HPDE6-E6E7 (cell line): ENCODE data around the gene ABAT.
A peak's percentile ranks its signal among the peaks of the same experiment; 100 is the strongest.
"Not testable (repeated sequence)": the region's sequence is repeated elsewhere in the genome, so short reads cannot be mapped to it uniquely, and the experiment has no call there.

ENCODE experiments used
- DNase-seq: peaks from one replicate; pipeline ENCODE4 v3.0.0; 2011; ENCODE audit warnings: missing footprints; ENCODE audit errors: extremely low spot score

Gene ABAT

GRCh38 chr16:8785408-8785807, 111.0 kb downstream of the ABAT start:
- no peak for DNase-seq

- DNase-seq, result not testable (repeated sequence)
Observed at GRCh38 chr16:8786316-8786715, 111.9 kb downstream of the ABAT start.

GRCh38 chr16:8788578-8789172, 114.3 kb downstream of the ABAT start:
- DNase-seq, result no peak

GRCh38 chr16:8795091-8795490, 120.7 kb downstream of the ABAT start:
- no peak for DNase-seq

- DNase-seq, result no peak
Observed at GRCh38 chr16:8795818-8796217, 121.4 kb downstream of the ABAT start.

- no peak for DNase-seq
Observed at GRCh38 chr16:8796469-8797363, 122.3 kb downstream of the ABAT start.

GRCh38 chr16:8797364-8798173, 123.2 kb downstream of the ABAT start, which contains the start of the genes PMM2 and TMEM186:
Gene PMM2, plus strand, starts transcription at chr16:8797839. Its CDS starts 44 bp downstream, at chr16:8797883.
Gene TMEM186, minus strand, starts transcription at chr16:8797639. Its CDS starts 25 bp downstream, at chr16:8797614.
- peak; percentile 99 for DNase-seq

- no peak for DNase-seq
Observed at GRCh38 chr16:8798174-8798527, 123.7 kb downstream of the ABAT start.

- DNase-seq, result no peak
Observed at GRCh38 chr16:8798535-8799157, 124.2 kb downstream of the ABAT start.

- no peak for DNase-seq
Observed at GRCh38 chr16:8801701-8802100, 127.3 kb downstream of the ABAT start.

GRCh38 chr16:8803733-8804132, 129.3 kb downstream of the ABAT start:
- not testable (repeated sequence) for DNase-seq

GRCh38 chr16:8804313-8804712, 129.9 kb downstream of the ABAT start:
- DNase-seq, result no peak

GRCh38 chr16:8806272-8806983, 132.0 kb downstream of the ABAT start:
- DNase-seq, result no peak

GRCh38 chr16:8807189-8807588, 132.8 kb downstream of the ABAT start:
- no peak for DNase-seq

- DNase-seq, result no peak
Observed at GRCh38 chr16:8808009-8808408, 133.6 kb downstream of the ABAT start.

- DNase-seq, result no peak
Observed at GRCh38 chr16:8808613-8809353, 134.4 kb downstream of the ABAT start.

- DNase-seq, result no peak
Observed at GRCh38 chr16:8812162-8812843, 137.9 kb downstream of the ABAT start.

GRCh38 chr16:8814095-8814806, 139.8 kb downstream of the ABAT start:
- no peak for DNase-seq

GRCh38 chr16:8816967-8817655, 142.7 kb downstream of the ABAT start:
- DNase-seq, result no peak
